Hepatocyte (in vitro differentiated cells): Measurements from ENCODE around the gene RPL22. TPM values are rescaled to one million over a fixed set of nuclear protein-coding genes. Genes with fewer than 3 reads are reported as not detected.

Experiments used
- DNase-seq: peaks from one replicate; pipeline ENCODE4 v3.0.0-alpha.2; 2016; ENCODE audit warnings: low spot score
- H2AFZ ChIP-seq: fragments of 200-600 bp; sonication (generic); 2 replicates; pipeline ENCODE4 v1.6.0; 2016; ENCODE audit warnings: antibody characterized with exemption, mild to moderate bottlenecking
- H3K27ac ChIP-seq: fragments of 200-600 bp; sonication (generic); 2 replicates; pipeline ENCODE4 v1.5.1; 2016; ENCODE audit warnings: mild to moderate bottlenecking
- H3K27me3 ChIP-seq: fragments of 200-600 bp; sonication (generic); 2 replicates; pipeline ENCODE4 v1.6.1; 2016
- H3K36me3 ChIP-seq: fragments of 200-600 bp; sonication (generic); replicated peaks from 2 replicates; pipeline ENCODE4 v1.5.1; 2016; ENCODE audit warnings: low read depth; ENCODE audit not compliant: insufficient read depth
- H3K4me1 ChIP-seq: fragments of 200-600 bp; sonication (generic); 2 replicates; pipeline ENCODE4 v1.5.1; 2016; ENCODE audit warnings: mild to moderate bottlenecking, moderate library complexity; ENCODE audit not compliant: insufficient read depth
- H3K4me2 ChIP-seq: fragments of 200-600 bp; sonication (generic); 2 replicates; pipeline ENCODE4 v1.6.0; 2016
- H3K4me3 ChIP-seq: fragments of 200-600 bp; sonication (generic); 2 replicates; pipeline ENCODE4 v1.5.1; 2016; ENCODE audit warnings: mild to moderate bottlenecking
- H3K79me2 ChIP-seq: fragments of 200-600 bp; sonication (generic); 2 replicates; pipeline ENCODE4 v1.6.0; 2017; ENCODE audit warnings: mild to moderate bottlenecking
- H3K9me2 ChIP-seq: fragments of 200-600 bp; sonication (generic); replicated peaks from 2 replicates; pipeline ENCODE4 v1.6.0; 2017; ENCODE audit warnings: mild to moderate bottlenecking; ENCODE audit not compliant: insufficient read depth
- H3K9me3 ChIP-seq: fragments of 200-600 bp; sonication (generic); 2 replicates; pipeline ENCODE4 v1.5.1; 2016; ENCODE audit warnings: low read depth, mild to moderate bottlenecking
- H4K20me1 ChIP-seq: fragments of 200-600 bp; sonication (generic); 2 replicates; pipeline ENCODE4 v1.6.0; 2016; ENCODE audit warnings: mild to moderate bottlenecking; ENCODE audit not compliant: insufficient read depth, poor library complexity, severe bottlenecking
- EZH2 ChIP-seq: fragments of 200-600 bp; sonication (generic); IDR thresholded peaks from 2 replicates; pipeline ENCODE4 v1.6.1; 2016; ENCODE audit warnings: antibody characterized with exemption, mild to moderate bottlenecking, borderline replicate concordance
- EZH2phosphoT487 ChIP-seq: fragments of 200-600 bp; sonication (generic); IDR thresholded peaks from one replicate; pipeline ENCODE4 v1.6.1; 2018; ENCODE audit warnings: antibody characterized with exemption, mild to moderate bottlenecking, low read depth, moderate library complexity; ENCODE audit not compliant: unreplicated experiment, severe bottlenecking
- WGBS: methylation state at CpG from one replicate; pipeline ENCODE4 v1.1.6; 2016; ENCODE audit warnings: low lambda C conversion rate; ENCODE audit errors: missing lambda C conversion rate; 5-methylcytosine and 5-hydroxymethylcytosine counted together
- polyA plus RNA-seq: library from polyadenylated mRNA; unstranded; fragments of >200 nt; fragmentation: Nextera tagmentation; extraction: Ambion mirVana; gene quantifications from 2 replicates; pipeline ENCODE4 v1.2.1, GENCODE V29; 2016
- total RNA-seq: library from RNA; depleted of rRNA; stranded (reverse); fragments of >200 nt; gene quantifications from 2 replicates; pipeline ENCODE4 v1.2.3, GENCODE V29; 2014
- TF ChIP-seq, protein P1 (sequence below): fragments of 200-600 bp; sonication (generic); IDR thresholded peaks from 2 replicates; pipeline ENCODE4 v1.5.1; 2016; ENCODE audit warnings: antibody characterized with exemption, mild to moderate bottlenecking; ENCODE audit not compliant: poor library complexity

RPL22 gene
- total and polyA plus RNA-seq, 2 experiments from 2014 or later, result 103 to 168 TPM

DNA sequence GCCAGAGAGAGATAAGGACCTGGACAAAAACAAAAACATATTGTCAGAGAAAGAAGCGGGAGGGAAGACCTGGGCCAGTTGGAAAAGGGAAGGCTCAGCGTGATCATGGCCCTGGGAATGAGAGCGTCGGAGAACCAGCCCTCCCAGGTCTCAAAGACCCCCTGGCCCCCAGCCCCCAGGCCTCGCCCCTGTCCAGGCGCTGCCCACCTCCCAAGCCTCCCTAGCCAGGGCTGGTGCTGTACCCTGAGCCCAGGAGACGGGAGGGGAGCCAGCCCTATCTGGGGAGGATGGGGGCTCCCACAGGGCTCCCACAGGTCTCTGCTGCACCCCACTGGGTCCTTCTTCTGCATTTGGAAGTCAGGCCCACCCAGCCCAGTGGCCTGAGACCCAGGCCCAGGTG is 34.4 kb downstream of the RPL22 start:
- no peak overlapping the region for H3K4me2 ChIP-seq
- no peak overlapping the region for H3K27ac ChIP-seq
- H4K20me1 ChIP-seq, result no peaks in the 10 kb centered on the region
- H3K36me3 ChIP-seq, result no peaks in the 10 kb centered on the region
- H3K4me1 ChIP-seq, result no peaks in the 10 kb centered on the region
- H3K27me3 ChIP-seq, result peaks cover 17% of the 10 kb centered on the region
- no peak for DNase-seq
- no peak for TF ChIP-seq EZH2
- TF ChIP-seq, protein P1, sequence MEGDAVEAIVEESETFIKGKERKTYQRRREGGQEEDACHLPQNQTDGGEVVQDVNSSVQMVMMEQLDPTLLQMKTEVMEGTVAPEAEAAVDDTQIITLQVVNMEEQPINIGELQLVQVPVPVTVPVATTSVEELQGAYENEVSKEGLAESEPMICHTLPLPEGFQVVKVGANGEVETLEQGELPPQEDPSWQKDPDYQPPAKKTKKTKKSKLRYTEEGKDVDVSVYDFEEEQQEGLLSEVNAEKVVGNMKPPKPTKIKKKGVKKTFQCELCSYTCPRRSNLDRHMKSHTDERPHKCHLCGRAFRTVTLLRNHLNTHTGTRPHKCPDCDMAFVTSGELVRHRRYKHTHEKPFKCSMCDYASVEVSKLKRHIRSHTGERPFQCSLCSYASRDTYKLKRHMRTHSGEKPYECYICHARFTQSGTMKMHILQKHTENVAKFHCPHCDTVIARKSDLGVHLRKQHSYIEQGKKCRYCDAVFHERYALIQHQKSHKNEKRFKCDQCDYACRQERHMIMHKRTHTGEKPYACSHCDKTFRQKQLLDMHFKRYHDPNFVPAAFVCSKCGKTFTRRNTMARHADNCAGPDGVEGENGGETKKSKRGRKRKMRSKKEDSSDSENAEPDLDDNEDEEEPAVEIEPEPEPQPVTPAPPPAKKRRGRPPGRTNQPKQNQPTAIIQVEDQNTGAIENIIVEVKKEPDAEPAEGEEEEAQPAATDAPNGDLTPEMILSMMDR, result no peak
- no peak for TF ChIP-seq EZH2phosphoT487
- WGBS, result 81% methylated on average over 7 of the region's 7 CpGs
- H2AFZ ChIP-seq, result no peak overlapping the region
- no peaks in the 10 kb centered on the region for H3K79me2 ChIP-seq
- H3K9me3 ChIP-seq, result no peaks in the 10 kb centered on the region
- H3K4me3 ChIP-seq, result no peak overlapping the region
- H3K9me2 ChIP-seq, result no peaks in the 10 kb centered on the region

DNA sequence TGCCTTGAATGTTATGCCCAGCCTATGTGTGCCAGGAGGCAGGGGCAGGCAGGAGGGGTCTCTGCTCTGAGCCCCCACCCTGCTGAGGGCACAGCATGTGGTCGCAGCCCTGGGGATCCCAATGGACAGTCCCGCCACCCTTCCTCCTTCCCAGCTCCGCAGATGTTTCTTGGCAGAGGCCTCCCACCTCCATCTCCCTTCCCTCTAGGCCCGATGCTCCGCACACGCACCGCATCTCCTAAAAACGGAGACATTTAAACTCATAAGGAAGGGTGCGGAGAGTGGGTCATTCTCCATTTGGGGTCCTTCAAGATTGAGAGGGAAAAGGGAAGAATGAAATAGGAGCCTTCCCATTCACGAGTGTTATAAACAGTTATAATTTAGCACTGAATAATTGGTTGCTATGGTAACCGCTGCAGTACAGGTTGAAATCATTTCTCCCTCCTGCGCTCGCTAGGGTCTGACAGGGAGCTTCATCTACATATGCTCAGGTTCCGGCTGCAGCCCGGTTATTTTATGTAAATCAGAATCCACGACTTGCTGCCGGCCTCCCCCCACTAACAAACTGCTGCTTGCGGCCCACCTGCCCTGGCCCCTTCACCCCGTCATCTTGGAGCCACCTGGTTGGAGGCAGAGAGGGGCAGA is 35.3 kb downstream of the RPL22 start:
- no peaks in the 10 kb centered on the region for H4K20me1 ChIP-seq
- H3K27ac ChIP-seq, result no peak overlapping the region
- no peaks in the 10 kb centered on the region for H3K79me2 ChIP-seq
- WGBS, result 80% methylated on average over 19 of the region's 19 CpGs
- peaks cover 17% of the 10 kb centered on the region for H3K27me3 ChIP-seq
- no peak overlapping the region for H2AFZ ChIP-seq
- no peak for DNase-seq
- no peaks in the 10 kb centered on the region for H3K9me3 ChIP-seq
- H3K4me2 ChIP-seq, result no peak overlapping the region
- no peaks in the 10 kb centered on the region for H3K9me2 ChIP-seq
- H3K4me1 ChIP-seq, result no peaks in the 10 kb centered on the region
- H3K36me3 ChIP-seq, result no peaks in the 10 kb centered on the region
- H3K4me3 ChIP-seq, result no peak overlapping the region
- TF ChIP-seq EZH2phosphoT487 (no peak), EZH2 (no peak)
- TF ChIP-seq, protein P1, result no peak

DNA sequence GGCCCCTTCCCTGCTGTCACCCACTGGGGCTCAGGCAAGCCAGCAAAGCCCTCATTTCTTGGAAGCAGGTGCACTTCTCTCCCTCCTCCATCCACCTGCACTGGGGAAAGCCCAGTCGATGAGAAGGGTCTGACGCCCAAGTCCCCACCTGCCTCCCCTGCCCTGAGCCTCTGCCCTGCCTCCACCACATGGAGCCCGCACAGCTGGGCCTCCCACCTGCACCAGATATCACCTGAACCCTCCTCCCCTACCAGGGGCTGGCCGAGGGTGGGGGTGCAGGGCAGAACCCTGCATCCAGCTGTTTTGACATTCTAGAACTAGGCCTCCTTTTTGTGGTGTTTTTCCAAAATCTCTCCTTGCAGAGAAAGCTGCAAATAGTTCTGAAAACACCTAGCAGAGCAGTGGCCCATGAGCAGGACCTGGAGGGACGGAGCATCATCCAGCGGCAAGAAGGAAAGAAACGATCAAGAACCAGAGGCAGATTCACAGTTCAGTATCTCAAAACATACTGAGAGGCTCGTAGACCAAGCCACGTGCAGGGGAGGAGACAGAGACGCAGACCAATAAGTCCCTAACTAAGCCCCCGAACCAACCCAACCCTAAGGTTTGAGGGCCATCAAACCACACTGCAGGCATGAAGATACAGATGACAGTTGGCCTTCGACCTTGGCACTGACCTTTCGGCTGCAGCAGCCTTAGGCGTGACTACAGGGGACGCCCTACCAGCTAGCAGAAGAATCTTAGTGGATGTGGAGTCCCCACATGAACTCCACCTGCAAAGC is 36.0 kb downstream of the RPL22 start:
- no peak for DNase-seq
- H3K4me3 ChIP-seq, result no peak overlapping the region
- H3K4me1 ChIP-seq, result no peaks in the 10 kb centered on the region
- no peaks in the 10 kb centered on the region for H3K9me2 ChIP-seq
- no peak overlapping the region for H2AFZ ChIP-seq
- peaks cover 16% of the 10 kb centered on the region for H3K27me3 ChIP-seq
- H3K27ac ChIP-seq, result no peak overlapping the region
- H3K4me2 ChIP-seq, result no peak overlapping the region
- WGBS, result 85% methylated on average over 15 of the region's 15 CpGs
- no peaks in the 10 kb centered on the region for H3K9me3 ChIP-seq
- TF ChIP-seq EZH2phosphoT487 (no peak), EZH2 (no peak)
- TF ChIP-seq, protein P1, result no peak
- H3K79me2 ChIP-seq, result no peaks in the 10 kb centered on the region
- H3K36me3 ChIP-seq, result no peaks in the 10 kb centered on the region
- no peaks in the 10 kb centered on the region for H4K20me1 ChIP-seq
